ENCODE data around the gene SUCLA2.

- TF ChIP-seq CTCF (IDR thresholded peaks at IDR 0.05; ENCODE audit: insufficient read depth, low read length, poor library complexity, severe bottlenecking) (no peak), EZH2phosphoT487 (conservative IDR thresholded peaks at IDR 0.05; ENCODE audit: low read length) (no peak)
Observed at GRCh38 chr13:48014359-48014758, 13.3 kb upstream of the SUCLA2 start.
